Measurements from ENCODE around the gene MYOG. TPM values are rescaled to one million over a fixed set of nuclear protein-coding genes. Genes with fewer than 3 reads are reported as not detected.

The MYOG gene
- polyA plus RNA-seq, 3 donors = not detected

DNA sequence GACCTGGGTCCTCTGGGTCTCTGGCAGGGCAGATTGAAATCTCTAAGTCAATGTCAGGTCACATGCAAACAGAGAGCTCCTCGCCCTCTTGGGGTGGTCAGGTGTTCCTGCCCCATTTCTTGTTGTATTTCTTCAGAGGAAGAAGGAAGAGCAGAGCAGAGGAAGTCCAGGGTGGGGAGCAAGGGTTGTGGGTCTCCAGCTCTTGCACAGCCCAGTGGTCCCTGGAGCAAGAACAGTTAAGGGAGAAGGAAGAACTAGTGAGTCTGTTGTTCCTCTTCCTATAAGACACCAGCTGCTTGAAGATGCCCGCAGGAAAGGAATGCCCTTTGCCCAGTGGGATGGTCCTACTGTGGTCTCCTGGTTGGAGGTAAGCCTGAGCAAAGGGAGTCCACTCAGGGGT lies 26.3 kb downstream of the MYOG start:
- TF ChIP-seq, protein P1, sequence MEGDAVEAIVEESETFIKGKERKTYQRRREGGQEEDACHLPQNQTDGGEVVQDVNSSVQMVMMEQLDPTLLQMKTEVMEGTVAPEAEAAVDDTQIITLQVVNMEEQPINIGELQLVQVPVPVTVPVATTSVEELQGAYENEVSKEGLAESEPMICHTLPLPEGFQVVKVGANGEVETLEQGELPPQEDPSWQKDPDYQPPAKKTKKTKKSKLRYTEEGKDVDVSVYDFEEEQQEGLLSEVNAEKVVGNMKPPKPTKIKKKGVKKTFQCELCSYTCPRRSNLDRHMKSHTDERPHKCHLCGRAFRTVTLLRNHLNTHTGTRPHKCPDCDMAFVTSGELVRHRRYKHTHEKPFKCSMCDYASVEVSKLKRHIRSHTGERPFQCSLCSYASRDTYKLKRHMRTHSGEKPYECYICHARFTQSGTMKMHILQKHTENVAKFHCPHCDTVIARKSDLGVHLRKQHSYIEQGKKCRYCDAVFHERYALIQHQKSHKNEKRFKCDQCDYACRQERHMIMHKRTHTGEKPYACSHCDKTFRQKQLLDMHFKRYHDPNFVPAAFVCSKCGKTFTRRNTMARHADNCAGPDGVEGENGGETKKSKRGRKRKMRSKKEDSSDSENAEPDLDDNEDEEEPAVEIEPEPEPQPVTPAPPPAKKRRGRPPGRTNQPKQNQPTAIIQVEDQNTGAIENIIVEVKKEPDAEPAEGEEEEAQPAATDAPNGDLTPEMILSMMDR (IDR thresholded peaks at IDR 0.05) = peak; percentile 21
- Histone ChIP-seq H3K4me1 (ENCODE audit: control insufficient read depth in 1 of 2, insufficient read depth in 2 of 2, low read length in 2 of 2) (peaks cover 66 to 69% of the 10 kb centered on the region in 2 donors), H2AFZ (ENCODE audit: insufficient read depth, low read depth, low read length, poor library complexity, severe bottlenecking) (no peak overlapping the region), H3K79me2 (ENCODE audit: insufficient read depth, low read length) (peaks cover 6% of the 10 kb centered on the region), H3K27ac (ENCODE audit: low read depth in 1 of 2, low read length in 2 of 2) (peak overlapping the region; percentile 56 to 57), H3K4me3 (replicated peaks in 1 of 3; ENCODE audit: low read depth in 2 of 3, low read length in 3 of 3) (peak overlapping the region in 2 of 3 experiments; percentile 4 to 55), H3K27me3 (ENCODE audit: control insufficient read depth in 2 of 2, insufficient read depth in 2 of 2, low read length in 2 of 2) (no peaks in the 10 kb centered on the region), H3K36me3 (replicated peaks in 1 of 2; ENCODE audit: control insufficient read depth in 1 of 2, insufficient read depth in 2 of 2, low read length in 2 of 2) (no peaks in the 10 kb centered on the region), H3K4me2 (replicated peaks; ENCODE audit: extremely low read depth, low read length, poor library complexity, severe bottlenecking) (peak overlapping the region; percentile 72), H4K20me1 (ENCODE audit: insufficient read depth, low read length) (no peaks in the 10 kb centered on the region), H3K9me3 (replicated peaks in 1 of 2; ENCODE audit: control insufficient read depth in 1 of 2, insufficient read depth in 1 of 2, low read length in 2 of 2) (no peaks in the 10 kb centered on the region), H3K9ac (ENCODE audit: insufficient read depth, low read length, poor library complexity, severe bottlenecking) (peak overlapping the region; percentile 4)
- peaks cover 0 to 3% (median 0%) of the 10 kb centered on the region in 3 donors for H3K27me3 Mint-ChIP-seq (ENCODE audit: low read depth in 3 of 3)
- no CpG with 5 or more reads among the region's 2 CpGs for WGBS (ENCODE audit: insufficient coverage)
- H3K27ac Mint-ChIP-seq = peak overlapping the region; percentile 70 to 93 (median 83)
- peaks cover 0 to 2% (median 0%) of the 10 kb centered on the region in 7 donors for H3K9me3 Mint-ChIP-seq
- intact Hi-C loops (cut with micrococcal nuclease) = no loop called here
- peaks cover 79% of the 10 kb centered on the region for H3K4me1 Mint-ChIP-seq
- DNase-seq = peak; percentile 20 to 53 (median 32)
- peaks cover 9 to 21% of the 10 kb centered on the region in 2 donors for H3K36me3 Mint-ChIP-seq
- H3K4me3 Mint-ChIP-seq = peak overlapping the region; percentile 53 to 82

DNA sequence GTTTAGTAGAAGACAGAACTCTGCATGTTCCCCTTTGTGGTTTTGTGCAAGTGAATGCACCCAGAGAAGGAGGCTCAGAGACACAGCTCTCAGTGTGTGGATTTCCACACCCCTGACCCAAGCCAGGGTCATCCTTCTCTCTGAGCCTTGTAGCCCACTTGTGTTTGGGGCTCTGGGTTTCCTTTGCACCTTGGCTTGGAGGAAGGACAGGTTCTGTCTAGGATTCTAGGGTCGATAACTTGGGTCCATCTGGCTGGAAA lies 27.2 kb downstream of the MYOG start:
- peak; percentile 27 to 66 (median 51) for DNase-seq
- Histone ChIP-seq H2AFZ (ENCODE audit: insufficient read depth, low read depth, low read length, poor library complexity, severe bottlenecking) (no peak overlapping the region), H3K4me3 (replicated peaks in 1 of 3; ENCODE audit: low read depth in 2 of 3, low read length in 3 of 3) (peak overlapping the region in 1 of 3 experiments; percentile 55), H4K20me1 (ENCODE audit: insufficient read depth, low read length) (no peaks in the 10 kb centered on the region), H3K79me2 (ENCODE audit: insufficient read depth, low read length) (peaks cover 6% of the 10 kb centered on the region), H3K4me2 (replicated peaks; ENCODE audit: extremely low read depth, low read length, poor library complexity, severe bottlenecking) (peak overlapping the region; percentile 72), H3K9ac (ENCODE audit: insufficient read depth, low read length, poor library complexity, severe bottlenecking) (no peak overlapping the region), H3K27me3 (ENCODE audit: control insufficient read depth in 2 of 2, insufficient read depth in 2 of 2, low read length in 2 of 2) (no peaks in the 10 kb centered on the region), H3K27ac (ENCODE audit: low read depth in 1 of 2, low read length in 2 of 2) (peak overlapping the region; percentile 56 to 57), H3K9me3 (replicated peaks in 1 of 2; ENCODE audit: control insufficient read depth in 1 of 2, insufficient read depth in 1 of 2, low read length in 2 of 2) (no peaks in the 10 kb centered on the region), H3K4me1 (ENCODE audit: control insufficient read depth in 1 of 2, insufficient read depth in 2 of 2, low read length in 2 of 2) (peaks cover 63 to 68% of the 10 kb centered on the region in 2 donors), H3K36me3 (replicated peaks in 1 of 2; ENCODE audit: control insufficient read depth in 1 of 2, insufficient read depth in 2 of 2, low read length in 2 of 2) (no peaks in the 10 kb centered on the region)
- intact Hi-C loops (cut with micrococcal nuclease) = no loop called here
- Mint-ChIP-seq H3K9me3 (peaks cover 0 to 2% (median 0%) of the 10 kb centered on the region in 7 donors), H3K4me3 (peak overlapping the region; percentile 58 to 82), H3K27me3 (ENCODE audit: low read depth in 3 of 3) (peaks cover 0 to 3% (median 0%) of the 10 kb centered on the region in 3 donors), H3K36me3 (peaks cover 3 to 12% of the 10 kb centered on the region in 2 donors), H3K4me1 (peaks cover 75% of the 10 kb centered on the region), H3K27ac (peak overlapping the region; percentile 70 to 93 (median 90))
- TF ChIP-seq, protein P1 (IDR thresholded peaks at IDR 0.05) = no peak
- 22% methylated on average over 1 of the region's 1 CpG for WGBS (ENCODE audit: insufficient coverage)
